ENCODE measurements around the gene MIOX.

MIOX gene

GRCh38 chr22:50454556-50455075 is 32.0 kb upstream of the MIOX start:
- TF ChIP-seq, protein P1, sequence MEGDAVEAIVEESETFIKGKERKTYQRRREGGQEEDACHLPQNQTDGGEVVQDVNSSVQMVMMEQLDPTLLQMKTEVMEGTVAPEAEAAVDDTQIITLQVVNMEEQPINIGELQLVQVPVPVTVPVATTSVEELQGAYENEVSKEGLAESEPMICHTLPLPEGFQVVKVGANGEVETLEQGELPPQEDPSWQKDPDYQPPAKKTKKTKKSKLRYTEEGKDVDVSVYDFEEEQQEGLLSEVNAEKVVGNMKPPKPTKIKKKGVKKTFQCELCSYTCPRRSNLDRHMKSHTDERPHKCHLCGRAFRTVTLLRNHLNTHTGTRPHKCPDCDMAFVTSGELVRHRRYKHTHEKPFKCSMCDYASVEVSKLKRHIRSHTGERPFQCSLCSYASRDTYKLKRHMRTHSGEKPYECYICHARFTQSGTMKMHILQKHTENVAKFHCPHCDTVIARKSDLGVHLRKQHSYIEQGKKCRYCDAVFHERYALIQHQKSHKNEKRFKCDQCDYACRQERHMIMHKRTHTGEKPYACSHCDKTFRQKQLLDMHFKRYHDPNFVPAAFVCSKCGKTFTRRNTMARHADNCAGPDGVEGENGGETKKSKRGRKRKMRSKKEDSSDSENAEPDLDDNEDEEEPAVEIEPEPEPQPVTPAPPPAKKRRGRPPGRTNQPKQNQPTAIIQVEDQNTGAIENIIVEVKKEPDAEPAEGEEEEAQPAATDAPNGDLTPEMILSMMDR (IDR thresholded peaks at IDR 0.05): no peak
- Mint-ChIP-seq H3K27me3 (ENCODE audit: low read depth, poor library complexity) (peaks cover 4% of the 10 kb centered on the region), H3K9me3 (no peaks in the 10 kb centered on the region), H3K36me3 (ENCODE audit: low read depth) (peaks cover 42% of the 10 kb centered on the region), H3K4me3 (no peak overlapping the region), H3K27ac (peak overlapping the region; percentile 25), H3K4me1 (peaks cover 3% of the 10 kb centered on the region)
- DNase-seq: no peak

DNA sequence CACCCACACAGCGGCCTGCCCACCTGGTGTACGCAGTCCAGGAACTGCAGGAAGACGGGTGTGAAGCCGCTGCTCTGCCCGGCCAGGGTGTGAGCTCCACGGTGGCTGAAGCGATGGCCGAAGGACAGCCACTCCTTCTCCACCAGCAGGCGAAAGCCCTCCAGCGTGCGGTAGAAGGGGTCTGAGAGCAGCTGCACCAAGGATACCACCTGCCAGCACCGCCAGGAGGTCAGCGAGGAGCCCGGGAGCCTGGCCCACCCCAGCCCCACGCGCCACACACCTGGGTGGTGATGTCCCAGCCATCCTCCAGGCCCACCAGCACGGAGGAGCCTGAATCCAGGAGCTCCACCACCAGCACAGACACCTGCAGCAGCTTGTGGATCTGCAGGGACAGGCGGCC is 31.5 kb upstream of the MIOX start:
- Mint-ChIP-seq H3K27ac (no peak overlapping the region), H3K36me3 (ENCODE audit: low read depth) (peaks cover 38% of the 10 kb centered on the region), H3K9me3 (no peaks in the 10 kb centered on the region)

DNA sequence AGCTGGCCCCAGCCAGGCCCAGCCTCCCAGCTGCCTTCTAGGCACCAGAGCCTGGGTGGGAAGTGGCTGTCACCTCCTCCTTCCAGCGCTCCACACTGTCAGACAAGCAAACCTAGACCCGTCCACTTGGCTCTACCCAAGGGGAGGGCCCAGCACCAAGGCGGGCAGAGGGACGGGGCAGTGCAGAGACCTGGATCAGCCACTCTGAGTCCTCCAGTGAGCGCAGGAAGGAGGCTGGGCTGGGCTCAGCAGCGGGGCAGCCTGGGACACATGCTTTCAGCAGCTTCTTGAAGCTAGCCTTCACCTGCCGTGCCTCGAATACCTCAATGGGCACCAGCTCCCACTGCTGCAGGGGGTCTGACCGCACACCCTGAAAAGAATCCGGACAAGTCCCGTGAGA is 30.6 kb upstream of the MIOX start:
- peaks cover 35% of the 10 kb centered on the region for H3K36me3 Mint-ChIP-seq (ENCODE audit: low read depth)
- H3K9me3 Mint-ChIP-seq: no peaks in the 10 kb centered on the region

More for the DNA sequence above, 31.5 kb upstream of the MIOX start:
- Mint-ChIP-seq H3K4me1 (no peaks in the 10 kb centered on the region), H3K27me3 (ENCODE audit: low read depth, poor library complexity) (peaks cover 4% of the 10 kb centered on the region), H3K4me3 (no peak overlapping the region)
- TF ChIP-seq, protein P1 (IDR thresholded peaks at IDR 0.05): no peak
- DNase-seq: no peak

GRCh38 chr22:50456466-50457234 is 30.0 kb upstream of the MIOX start:
- Mint-ChIP-seq H3K4me1 (no peaks in the 10 kb centered on the region), H3K4me3 (no peak overlapping the region), H3K9me3 (no peaks in the 10 kb centered on the region), H3K36me3 (ENCODE audit: low read depth) (peaks cover 29% of the 10 kb centered on the region), H3K27me3 (ENCODE audit: low read depth, poor library complexity) (peaks cover 4% of the 10 kb centered on the region), H3K27ac (no peak overlapping the region)
- no peak for DNase-seq
- TF ChIP-seq, protein P1 (IDR thresholded peaks at IDR 0.05): no peak

More for the DNA sequence above, 30.6 kb upstream of the MIOX start:
- TF ChIP-seq, protein P1 (IDR thresholded peaks at IDR 0.05): no peak
- Mint-ChIP-seq H3K27ac (no peak overlapping the region), H3K4me1 (no peaks in the 10 kb centered on the region), H3K4me3 (no peak overlapping the region), H3K27me3 (ENCODE audit: low read depth, poor library complexity) (peaks cover 4% of the 10 kb centered on the region)
- no peak for DNase-seq

GRCh38 chr22:50459016-50459415 is 27.6 kb upstream of the MIOX start:
- Mint-ChIP-seq H3K27me3 (ENCODE audit: low read depth, poor library complexity) (no peaks in the 10 kb centered on the region), H3K9me3 (no peaks in the 10 kb centered on the region), H3K27ac (no peak overlapping the region), H3K4me1 (no peaks in the 10 kb centered on the region), H3K4me3 (no peak overlapping the region), H3K36me3 (ENCODE audit: low read depth) (peaks cover 15% of the 10 kb centered on the region)
- DNase-seq: no peak
- TF ChIP-seq, protein P1 (IDR thresholded peaks at IDR 0.05): no peak
